GM21786 (cell line): Measurements from ENCODE around the gene ENPP5.
"Not testable (repeated sequence)": the region's sequence is repeated elsewhere in the genome, so short reads cannot be mapped to it uniquely, and the experiment has no call there.

ENCODE experiments used
- ATAC-seq: cut with Tn5 transposase; IDR thresholded peaks from one replicate; pipeline ENCODE4 v1.9.1; 2021; ENCODE audit not compliant: unreplicated experiment

The ENPP5 gene

DNA sequence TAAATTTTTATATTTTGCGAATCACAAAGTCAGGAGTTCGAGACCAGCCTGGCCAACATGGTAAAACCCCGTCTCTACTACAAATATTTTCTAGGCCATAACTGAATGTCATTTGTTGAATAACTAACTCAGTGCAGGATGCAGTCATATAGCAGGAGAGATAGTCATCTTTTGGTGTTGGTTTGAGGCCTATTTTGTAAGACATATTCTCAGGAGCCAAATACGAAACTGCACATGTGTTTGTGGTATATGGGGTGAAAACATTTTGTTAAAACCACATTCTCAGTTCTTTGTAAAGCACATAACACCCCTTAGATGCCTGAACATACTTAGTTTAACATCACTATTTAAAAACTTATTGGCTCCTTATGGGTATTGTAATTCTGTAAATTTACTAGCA is 4.7 kb upstream of the ENPP5 start:
- ATAC-seq = peak; percentile 74

DNA sequence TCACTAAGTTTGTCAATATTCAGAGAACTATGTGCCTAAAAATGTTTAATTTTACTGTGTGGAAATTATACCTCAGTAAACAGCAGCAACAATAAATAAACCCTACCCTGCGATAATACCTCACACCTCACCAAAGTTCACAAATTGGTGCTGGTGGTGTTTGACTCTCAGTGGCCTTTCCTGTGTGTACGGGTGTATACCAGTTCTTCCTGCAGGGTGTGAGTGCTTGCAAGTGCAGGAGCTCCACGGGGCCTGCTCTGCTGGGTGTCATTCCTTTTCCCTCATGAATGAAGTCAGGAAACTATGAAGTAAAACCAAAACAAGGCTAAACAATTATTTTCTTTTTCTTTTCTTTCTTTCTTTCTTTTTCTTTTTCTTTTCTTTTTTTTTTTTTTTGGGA is 4.1 kb upstream of the ENPP5 start:
- no peak for ATAC-seq

DNA sequence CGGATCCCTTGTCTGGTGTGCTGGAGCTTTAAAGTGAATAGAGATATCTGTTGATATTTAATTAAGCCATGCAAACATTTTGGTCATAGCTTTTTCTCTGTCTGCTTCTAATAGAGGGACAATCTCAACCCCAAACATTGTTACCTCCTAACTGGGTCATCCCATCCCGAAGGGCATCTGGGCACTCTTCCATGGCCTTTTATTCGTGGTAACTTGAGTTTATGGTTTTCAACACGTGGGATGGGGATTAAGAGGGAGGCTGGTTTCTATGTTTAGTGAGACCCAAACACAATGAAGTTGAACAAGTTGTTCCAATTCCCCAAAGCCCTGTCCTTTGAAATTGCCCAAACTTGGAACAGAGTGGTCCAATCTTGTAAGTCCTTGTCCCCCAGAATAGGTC is 1.4 kb upstream of the ENPP5 start:
- ATAC-seq = no peak

DNA sequence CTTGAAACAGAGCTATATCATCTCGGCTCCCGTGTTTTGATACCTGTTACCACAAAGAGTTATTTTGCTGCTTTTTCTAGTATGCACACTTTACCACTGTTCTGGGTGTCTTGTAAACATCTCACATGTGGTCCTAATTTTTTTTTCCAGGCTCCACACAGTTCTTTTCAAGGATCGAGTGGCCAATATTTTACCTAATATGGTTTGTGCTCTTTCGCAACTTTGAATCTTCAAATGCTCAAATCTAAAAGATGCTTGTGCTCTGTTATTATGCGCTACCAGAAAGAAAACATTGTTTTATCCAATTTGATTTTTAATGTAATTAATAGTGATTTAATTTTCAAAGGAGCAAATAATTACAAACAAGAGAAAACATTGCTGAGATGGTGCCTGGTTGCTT is 10.7 kb downstream of the ENPP5 start:
- ATAC-seq = no peak

DNA sequence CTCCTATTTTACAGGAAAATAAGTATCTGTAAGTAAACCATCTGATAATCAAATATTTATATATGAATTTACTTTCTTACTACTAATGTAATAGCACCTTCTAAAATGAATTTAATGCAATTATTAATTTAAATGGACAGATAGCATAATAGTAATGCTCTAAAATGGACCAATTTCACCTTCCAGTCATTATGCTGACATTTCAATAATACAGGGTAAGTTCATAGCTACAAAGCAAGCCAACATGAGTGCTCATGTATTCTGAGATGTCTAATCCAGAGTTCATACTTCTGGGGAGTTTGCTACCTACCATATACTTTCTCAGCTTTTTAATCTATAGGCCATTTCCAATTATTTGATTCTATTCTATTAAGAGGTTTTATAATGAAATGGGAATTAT is 11.6 kb downstream of the ENPP5 start:
- ATAC-seq = no peak

DNA sequence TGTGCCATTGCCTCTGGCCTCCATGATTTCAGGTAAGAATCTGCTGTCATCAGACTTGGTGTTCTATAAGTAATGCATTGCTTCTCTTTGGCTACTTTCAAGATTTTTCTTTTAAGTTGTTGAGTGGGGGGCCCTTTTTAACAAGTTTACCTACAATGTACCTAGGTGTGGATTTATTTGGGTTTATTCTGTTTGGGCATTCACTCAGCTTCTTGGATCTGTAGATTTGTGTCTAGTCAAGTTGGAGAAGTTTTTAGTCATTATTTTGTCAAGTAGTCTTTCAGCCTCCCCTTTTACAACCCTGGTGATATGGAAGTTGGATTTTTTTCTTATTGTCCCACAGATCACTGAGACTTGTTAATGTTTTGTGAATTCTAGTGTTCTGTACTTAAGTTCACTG is 14.1 kb downstream of the ENPP5 start:
- no peak for ATAC-seq

DNA sequence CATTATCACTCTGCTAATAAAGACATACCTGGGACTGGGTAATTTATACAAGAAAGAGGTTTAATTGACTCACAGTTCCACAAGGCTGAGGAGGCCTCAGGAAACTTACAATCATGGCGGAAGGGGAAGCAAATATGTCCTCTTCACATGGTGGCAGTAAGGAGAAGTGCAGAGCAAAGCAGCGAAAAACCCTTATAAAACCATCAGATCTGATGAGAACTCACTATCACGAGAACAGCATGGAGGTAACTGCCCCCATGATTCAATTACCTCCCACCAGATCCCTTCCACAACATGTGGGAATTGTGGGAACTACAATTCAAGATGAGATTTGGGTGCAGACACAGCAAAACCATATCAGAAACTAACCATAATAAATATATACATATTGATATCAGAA is 21.7 kb downstream of the ENPP5 start:
- ATAC-seq = not testable (repeated sequence)

DNA sequence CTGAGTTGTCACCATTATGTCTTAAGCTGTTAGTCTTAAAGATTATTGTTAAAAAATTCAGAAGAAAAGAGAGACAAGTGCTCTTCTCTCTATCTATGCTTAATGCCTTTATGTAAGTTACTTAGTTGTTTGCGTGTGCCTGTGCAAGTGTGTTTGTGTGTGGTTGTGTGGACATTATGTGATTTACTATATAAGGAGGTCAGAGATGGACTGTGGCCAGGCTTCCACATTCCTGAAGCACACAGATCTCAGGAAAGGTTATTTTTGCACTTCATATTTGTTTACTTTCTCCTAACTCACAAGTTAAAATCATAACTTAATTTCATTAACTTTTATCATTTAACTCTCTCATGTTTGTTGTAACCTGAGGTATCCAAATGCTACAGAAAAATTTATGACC is 26.5 kb downstream of the ENPP5 start:
- no peak for ATAC-seq

DNA sequence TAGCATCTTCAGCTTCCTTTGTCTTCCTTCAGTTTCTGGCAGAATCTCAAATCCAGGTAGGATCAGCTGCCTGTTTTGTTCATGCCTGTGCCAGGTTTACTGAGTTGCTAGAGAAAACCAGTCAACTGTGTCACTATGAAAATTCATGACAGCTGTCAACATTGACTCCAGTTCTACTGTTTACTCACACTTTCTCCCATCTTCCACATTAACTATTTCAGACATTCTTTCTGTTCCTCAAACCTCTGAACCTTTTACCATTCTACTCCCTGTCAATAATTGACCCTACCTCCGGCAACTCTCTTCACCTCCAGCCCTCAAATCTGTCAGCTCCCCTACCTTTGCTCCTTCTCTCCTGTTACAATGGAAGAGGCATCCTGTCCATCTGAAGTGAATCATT is 32.5 kb downstream of the ENPP5 start:
- peak; percentile 74 for ATAC-seq

DNA sequence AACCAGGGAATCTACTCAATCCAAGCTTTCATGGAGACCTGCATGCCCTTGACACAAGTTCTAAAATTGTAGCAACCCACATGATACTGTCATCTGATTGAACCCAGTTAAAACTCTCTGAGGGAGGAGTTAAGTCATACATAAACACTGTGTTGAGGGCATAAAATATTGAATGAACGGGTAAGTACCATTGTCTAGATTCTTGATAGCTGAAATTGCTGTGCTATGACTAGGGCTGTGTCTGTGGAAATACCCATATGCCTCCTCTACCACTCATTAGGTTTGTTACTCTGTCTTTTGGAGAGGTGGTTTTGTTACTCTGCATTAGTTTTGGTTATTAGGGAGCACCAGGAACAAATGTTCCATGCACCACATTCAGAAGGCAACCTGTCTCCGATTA is 33.4 kb downstream of the ENPP5 start:
- peak; percentile 51 for ATAC-seq

DNA sequence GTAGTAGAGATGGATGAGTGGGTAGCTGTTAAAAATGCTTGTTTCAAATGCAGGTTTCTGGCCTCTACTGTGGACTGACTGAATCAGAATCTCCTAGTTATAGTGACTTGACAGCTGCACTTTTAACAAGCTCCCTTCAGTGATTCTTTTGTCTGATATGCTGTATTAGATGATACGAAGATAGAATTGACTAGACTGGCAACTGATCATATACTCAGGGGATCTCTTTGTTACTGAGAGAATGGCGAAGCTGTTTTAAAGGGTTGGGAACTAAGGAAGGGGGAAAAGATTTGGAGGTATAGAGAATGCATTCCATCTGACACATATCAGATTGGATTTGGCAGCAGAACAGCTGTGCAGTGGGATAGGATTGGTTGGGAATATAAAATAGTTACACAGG is 33.9 kb downstream of the ENPP5 start:
- ATAC-seq = no peak

DNA sequence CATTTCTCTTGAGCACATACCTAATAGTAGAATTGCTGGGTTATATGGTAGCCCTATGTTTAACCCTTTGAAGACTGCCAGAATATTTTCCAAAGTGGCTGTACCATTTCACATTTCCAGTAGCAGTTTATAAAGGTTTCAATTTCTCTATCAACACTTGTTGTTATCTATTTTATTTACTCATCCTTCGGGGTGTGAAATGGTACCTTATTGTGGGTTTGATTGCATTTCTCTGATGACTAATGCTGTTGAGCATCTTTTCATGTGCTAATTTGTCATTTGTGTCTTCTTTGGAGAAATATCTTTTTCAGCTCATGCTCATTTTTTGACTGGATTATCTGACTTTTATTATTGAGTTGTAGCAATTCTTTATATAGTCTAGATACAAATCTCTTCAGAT is 35.6 kb downstream of the ENPP5 start:
- no peak for ATAC-seq

DNA sequence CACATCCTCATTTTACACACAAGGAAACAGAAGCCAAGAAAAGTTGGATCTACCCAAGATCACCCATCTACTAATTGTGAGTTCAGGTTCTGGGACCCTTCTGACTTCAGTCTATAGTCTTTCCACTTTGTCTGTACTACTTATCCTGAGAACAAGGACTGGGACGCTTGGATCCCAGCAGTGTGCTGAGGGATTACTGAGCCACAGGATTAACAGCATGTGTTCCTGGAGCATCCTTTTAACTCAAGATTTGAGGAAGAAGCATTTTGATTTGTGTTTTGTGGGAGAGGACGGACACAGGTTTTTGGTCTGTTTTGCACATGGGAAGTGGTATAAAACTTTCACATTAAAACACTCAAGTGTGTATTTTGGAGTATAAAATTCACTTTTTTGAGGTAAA is 36.6 kb downstream of the ENPP5 start:
- ATAC-seq = no peak

DNA sequence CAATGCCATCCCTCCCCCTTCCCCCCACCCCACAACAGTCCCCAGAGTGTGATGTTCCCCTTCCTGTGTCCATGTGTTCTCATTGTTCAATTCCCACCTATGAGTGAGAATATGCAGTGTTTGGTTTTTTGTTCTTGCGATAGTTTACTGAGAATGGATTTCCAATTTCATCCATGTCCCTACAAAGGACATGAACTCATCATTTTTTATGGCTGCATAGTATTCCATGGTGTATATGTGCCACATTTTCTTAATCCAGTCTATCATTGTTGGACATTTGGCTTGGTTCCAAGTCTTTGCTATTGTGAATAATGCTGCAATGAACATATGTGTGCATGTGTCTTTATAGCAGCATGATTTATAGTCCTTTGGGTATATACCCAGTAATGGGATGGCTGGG is 39.5 kb downstream of the ENPP5 start:
- ATAC-seq = not testable (repeated sequence)

DNA sequence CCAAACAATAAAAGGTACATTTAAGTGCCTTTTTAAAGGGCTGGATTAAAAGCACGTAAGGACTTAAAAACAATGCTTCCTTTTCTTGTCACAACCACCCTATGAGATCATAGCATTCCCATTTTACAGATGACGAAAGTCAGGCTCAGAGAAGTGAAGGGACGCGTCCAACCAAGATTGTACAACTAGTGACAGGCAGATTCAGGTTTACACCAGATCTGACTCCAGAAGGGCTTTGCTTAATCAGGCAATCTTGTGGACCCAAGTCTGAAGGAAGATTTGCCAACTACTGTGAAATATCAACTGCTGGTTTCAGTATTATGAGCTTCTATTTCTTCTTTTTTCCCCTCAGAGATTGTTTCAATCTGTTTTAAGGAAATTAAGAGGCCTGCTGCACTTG is 40.1 kb downstream of the ENPP5 start:
- no peak for ATAC-seq

DNA sequence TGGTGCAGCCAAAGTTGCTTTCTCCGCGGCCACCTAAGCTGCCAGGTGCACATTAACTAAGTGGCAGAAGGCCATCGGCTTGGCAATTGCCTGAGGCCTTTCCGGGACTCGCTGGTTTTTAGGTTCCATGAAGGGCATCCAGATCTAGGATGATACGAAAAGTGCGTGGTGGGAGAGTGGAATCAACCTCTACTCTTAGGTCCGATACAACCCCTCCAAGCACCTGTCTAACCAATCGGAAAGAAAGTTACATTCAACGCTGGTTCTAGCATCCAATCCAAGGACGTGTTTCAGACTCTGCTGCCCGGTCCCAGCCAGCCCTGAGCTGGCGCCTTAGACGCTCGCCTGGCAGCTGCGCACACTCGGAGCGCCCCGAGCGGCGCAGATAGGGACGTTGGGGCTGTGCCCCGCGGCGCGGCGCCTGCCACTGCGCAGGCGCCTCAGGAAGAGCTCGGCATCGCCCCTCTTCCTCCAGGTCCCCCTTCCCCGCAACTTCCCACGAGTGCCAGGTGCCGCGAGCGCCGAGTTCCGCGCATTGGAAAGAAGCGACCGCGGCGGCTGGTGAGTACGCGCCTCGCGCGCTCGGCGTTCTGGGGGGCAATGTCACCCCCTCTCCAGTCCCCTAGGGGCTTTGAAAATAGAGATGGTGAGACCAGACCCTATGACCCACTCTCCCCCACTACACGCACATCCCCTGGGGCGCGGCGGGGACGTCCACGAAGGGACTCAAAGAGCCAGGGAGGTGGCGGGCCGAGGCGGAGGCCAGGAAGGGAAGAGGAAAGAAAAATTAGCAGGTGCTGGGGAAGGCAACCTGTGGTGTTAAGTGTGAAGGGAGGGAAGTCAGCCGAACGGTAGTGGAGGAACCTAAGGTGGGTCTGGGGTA is 40.9 kb downstream of the ENPP5 start, which contains the start of gene ENPP4:
TSS of gene ENPP4 (plus strand) at position 361 of the 883 bp plus-strand sequence. CDS start 9,595 bp downstream, outside the sequence.
- ATAC-seq = peak; percentile 93

DNA sequence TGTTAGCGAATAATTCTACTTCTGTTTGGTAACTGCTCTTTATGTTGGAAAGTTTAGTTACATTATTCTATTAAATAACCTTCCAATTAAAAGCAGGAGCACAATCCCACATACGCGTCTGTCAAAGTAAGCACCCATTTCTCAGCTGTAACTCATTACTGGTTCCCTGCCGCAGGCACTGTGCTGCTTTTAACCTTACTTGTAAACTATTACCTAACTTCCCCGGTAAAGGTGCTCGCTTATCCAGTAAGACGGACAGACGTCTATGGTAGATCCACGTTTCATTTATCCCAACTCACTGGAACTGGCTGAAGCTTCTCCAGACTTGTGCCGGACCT is 41.5 kb downstream of the ENPP5 start:
- peak; percentile 2 for ATAC-seq

DNA sequence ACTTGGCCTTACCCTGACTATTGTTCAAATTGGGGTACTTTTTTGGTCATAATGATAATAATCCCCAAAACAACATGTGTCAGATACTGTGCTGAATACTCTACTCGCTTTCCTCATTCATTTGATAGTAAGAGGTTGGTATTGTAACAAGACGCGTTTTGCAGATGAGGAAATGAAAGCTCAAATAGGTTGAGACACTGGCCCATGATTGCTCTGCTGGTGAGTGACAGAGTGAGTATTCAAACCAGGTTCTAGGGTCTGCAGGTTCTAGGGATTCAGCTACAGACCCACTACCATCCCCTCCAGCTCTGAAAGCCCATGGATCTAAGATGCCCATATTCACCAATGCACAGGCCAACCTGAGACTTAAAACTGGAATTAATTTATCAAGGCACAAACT is 42.3 kb downstream of the ENPP5 start:
- peak; percentile 33 for ATAC-seq

DNA sequence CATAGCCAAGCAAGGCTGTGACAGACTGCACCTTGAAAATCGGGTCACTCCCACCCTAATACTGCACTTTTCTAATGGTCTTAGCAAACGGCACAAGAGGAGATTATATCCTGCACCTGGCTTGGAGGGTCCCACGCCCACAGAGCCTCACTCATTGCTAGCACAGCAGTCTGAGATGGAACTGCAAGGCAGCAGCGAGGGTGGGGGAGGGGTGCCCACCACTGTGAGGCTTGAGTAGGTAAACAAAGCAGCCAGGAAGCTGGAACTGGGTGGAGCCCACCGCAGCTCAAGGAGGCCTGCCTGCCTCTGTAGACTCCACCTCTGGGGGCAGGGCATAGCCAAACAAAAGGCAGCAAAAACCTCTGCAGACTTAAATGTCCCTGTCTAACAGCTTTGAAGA is 51.1 kb downstream of the ENPP5 start:
- not testable (repeated sequence) for ATAC-seq

DNA sequence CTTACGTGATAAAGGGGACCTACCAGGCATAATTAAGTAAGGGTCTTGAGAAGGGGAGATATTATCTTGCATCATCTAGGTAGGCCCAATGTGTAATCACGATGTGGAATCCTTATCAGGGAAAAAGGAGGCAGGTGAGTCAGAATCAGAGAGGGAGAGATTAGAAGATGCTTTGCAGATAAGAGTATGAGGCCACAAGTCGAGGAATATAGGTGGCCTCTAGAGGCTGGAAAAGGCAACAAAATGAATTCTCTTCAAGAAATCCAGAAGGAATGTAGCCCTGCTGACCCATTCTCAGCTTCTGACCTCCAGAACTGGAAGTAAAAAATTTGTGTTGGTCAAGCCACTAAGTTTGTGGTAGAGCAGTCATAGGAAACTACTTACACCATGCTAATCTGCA is 51.9 kb downstream of the ENPP5 start:
- no peak for ATAC-seq

DNA sequence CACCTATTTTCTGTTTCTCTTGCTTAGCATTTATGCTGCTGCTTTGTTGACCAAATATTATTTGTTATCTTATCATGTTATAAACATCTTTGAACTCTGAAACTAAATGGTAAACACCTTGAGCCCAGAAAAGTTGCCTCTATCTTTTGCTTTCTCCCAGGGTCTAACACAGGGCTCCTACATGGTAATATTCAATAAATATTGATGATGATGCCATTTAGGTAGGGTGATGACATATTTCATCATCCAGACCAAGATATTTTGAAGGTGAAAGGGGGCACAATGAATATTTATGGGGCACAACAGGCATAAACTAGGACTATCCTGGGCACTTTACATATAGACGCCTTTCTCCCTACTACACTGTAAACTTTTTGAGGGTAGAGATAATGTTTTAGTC is 52.6 kb downstream of the ENPP5 start:
- no peak for ATAC-seq

DNA sequence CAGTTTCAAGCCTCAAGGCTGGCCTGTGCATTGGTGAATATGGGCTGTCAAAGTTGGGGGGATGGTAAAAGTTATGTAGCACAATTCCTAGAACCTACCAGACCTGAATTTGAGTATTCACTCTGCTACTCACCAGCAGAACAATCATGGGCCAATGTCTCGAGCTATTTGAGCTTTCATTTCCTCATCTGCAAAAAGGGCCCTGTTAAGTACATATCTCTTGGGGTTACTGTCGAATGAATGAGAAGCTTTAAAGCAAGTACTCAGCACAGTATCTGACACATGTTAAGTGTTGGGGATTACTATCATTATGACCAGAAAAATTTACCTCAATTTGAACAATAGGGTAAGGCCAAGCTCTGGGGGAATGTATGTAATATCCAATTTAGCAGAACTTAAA is 54.5 kb downstream of the ENPP5 start:
- ATAC-seq = no peak

DNA sequence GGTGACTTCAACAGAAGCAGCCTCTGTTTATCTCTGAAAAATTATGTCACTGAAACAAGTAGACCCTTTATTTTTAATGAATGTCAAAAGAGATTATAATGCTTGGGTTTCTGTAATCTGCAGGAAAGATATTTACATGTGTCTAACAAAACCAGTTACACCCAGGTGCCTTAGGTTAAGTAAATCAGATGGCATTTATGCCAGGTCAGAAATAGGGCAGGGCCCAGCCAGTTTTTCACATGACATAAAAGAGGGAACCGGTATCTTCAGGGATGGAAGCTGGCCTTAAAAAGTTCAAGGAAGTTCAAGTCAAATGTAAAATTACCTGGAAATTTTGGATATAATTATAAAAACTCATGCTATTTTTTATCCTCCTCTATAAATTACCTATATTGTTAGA is 55.1 kb downstream of the ENPP5 start:
- ATAC-seq = no peak
